Measurements from ENCODE around the gene THSD7B.
"Not testable (repeated sequence)": the region's sequence is repeated elsewhere in the genome, so short reads cannot be mapped to it uniquely, and the experiment has no call there.

Gene THSD7B

DNA sequence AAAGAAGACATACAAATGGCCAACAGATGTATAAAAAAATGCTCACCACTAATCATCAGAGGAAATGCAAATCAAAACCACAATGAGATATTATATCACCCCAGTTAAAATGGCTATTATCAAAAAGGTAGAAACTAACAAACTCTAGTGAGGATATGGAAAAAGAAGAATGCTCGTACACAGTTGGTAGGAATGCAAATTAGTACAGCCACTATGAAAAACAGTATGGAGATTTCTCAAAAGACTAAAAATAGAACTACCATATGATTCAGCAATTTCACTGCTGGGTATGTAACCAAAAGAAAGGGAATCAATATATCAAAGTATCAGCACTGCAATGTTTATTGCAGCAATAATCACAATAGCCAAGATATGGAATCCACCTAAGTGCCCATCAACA is 679.6 kb downstream of the THSD7B start:
- no peak for DNase-seq

DNA sequence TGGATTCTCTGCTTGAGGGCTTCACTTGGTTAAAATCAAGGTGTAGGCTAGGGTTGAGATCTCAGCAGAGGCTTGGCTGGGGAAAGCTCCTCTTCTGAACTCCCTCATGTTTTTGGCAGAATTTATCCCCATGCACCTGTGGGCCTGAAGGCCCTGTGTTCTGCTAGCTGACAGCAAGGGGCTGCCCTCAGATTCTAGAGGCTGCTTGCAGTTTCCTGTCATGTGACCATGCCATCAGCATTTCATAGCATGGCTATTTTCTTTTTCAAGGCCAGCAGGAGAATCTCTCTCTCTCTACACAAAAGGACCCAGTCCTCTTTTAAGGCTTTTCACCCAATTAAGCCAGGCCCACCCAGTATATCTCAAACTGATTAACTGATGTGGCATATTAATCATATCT is 684.1 kb downstream of the THSD7B start:
- DNase-seq: no peak

DNA sequence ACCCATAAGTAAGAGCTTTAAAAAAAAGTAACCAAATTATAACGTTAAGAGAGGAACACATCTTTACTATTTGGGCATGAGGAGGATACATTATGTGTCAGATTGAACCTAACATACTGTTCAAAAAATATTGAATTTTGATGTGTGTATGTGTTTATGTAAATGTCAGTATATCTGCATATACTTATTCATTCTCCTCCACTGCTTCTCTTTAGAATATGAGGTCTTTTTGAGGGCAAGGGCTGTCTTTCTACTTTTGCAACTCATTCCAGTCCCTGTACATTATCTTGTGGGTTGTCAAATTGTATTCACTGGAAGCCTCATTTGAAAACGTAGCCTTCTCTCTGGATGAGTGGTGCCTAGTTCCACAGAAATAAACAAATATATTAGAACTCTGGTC is 689.5 kb downstream of the THSD7B start:
- DNase-seq: no peak

DNA sequence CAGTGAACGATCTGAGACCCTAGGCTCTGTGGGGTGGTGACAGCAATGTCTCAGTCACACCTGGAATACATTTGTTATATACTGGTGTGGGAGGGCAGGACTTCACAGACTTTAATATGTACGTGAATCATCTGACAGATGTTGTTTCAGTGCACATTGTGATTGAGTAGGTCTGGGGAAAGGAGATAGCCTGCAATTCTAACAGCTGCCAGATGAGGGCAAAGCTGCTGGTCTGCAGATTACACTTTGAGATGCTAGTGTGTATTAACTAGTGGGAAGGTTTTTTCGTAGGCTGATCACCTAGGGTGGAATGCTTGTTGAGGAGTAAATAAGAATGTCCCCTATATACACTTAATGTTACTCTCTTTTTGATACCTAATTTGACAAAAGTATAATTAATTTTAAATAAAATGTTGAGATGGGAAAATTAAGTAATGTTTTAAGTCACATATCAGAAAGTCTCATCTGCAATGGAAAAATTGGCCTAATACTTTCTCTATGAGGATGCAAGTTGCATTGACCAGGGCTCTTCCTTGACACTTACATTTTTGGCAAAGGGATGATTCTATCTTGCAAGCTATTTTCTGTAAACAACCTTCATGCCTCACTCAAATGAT is 702.0 kb downstream of the THSD7B start:
- DNase-seq: peak; percentile 18 to 26

DNA sequence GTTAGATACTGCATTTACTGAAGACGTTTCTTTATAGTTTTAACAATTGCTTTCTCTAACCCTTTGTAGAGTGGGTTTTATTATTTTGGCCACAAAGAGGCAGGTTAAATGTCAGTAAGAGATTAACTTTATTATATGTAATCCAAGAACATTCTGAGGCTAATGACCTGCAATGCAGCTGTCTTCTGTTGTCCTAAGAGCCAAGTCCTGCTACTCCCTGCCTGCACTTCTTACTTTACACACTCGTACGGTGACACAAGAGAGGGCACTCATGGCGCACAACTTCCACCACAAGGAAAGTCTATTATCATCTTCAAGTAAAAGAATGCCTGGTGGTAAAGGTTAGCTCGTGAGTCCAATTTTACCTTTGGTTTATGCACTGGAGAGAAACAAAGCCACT is 727.9 kb downstream of the THSD7B start:
- DNase-seq: no peak

DNA sequence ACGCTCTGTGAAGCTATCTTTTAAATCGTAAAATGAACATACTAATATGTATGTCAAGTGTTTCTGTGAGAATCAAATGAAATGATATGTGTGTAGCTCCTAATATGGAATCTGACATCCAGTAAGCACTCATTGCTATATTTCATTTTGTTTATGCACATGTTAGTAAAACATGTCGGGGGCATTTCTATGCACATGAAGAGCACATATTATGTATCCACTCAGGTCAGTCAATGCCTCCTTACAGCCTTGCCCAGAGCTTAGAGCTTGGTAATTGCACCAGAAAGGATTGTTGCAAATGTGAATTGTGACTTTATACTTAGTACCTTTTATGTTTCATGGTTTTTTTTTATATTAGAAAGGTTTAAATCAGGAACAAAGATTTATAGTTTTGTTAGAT is 735.3 kb downstream of the THSD7B start:
- no peak for DNase-seq

DNA sequence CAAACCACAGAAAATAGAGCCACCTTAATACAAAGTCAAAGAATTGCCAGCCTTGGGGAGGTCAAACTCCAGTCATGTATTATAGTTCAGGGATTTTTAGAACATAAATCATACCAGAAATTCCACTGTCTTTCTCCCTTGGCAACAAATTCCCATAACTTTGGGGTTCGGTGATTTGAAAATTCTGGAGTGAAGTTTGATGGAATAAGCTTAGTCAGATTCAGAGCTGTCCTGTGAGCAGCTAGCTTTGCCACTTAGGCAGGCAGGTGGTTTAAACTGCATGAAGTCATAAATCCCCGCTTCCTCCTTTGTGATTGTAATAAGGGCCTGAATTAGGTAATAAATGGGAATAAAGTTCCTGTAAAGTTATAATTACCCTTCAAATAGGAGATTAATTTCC is 741.9 kb downstream of the THSD7B start:
- DNase-seq: no peak

DNA sequence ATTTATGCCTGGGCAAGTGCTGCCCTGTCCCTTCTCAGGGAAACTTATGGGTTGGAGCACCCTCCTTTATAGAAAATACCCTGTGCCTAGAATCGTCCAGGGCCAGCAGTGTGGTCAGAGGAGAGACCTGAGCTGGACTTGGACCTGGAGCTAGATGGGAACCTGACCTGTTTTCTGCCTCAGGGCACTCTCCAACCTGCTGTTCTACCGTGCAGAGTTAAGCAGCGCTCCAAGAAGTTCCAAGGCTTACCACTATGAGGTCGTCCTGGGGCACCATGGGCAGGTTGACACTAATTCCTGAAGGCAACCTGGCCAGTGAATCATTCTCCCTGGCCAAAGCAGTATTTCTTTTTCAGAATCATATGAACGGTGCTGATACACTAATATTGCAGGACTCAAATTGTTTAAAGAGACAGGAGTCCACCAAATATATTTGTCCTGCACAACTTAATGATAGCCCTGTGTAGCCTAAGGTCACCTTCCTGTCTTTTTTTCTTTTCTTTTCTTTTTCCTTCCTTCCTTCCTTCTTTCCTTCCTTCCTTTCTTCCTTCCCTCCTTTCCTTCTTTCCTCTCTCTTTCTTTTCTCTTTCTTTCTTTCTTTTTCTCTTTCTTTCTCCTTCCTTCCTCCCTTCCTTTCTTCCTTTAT is 743.5 kb downstream of the THSD7B start:
- no peak for DNase-seq

DNA sequence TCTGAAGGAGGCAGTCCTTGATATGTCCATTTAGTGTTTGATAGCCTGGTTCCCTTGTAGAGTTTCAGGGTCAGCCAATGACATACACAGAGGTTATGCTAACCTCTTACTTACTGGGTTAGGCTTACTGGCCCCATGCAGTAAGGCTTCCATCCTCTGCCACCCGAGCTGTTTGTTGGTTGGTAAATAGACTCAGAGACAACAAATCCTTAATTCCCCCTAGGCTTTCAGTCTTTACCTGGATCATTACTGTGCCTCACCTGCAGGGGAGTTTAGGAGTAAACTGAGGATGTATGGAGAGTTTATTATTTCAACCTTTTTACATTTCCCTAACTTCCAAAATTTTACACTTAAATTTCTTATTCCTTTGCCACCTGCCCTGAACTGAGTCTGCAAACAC is 746.2 kb downstream of the THSD7B start:
- DNase-seq: no peak

DNA sequence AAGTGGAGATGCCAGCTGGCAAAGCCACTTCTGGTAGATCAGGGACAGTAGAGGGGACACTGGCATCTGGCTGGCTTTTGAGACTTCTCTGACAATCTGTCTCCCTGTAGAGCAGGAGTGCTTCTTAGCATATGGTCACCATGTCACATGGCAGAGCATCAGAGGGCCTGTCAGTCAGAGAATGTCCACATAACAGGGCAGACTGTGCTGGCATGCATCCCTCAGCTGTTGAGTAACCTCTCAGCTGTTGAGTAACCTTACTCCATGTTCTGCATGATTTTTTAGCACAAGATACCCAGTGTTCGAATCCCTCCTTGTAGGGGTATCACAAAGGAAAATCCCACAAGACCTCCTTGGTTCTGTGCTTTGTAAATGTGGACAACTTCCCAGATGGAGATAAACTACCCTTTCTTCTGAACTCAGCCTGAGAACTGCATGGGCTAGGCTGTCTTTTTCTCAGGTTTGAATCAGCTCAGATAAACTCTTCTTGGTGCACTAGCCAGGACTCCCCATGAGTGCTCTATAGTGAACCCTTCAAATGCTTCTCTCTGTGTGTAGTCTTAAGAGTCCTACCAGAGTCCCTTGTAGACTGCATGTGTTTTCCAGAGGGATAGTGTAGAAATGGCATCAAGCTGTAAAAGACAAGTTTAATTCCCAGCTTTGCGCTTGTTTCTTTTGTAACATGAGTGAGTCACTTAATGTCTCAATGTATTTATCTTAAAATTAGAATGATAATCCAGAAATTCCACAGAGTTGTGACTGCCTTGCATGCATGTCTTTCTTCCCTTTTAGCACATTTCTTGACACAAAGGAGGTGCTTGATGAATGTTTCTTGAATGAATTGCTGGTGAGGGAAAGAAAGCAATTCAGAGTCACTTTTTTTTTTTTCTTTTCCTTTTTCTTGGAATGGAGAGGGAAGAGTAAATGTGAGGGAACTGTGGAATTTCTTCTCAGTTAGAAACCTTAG is 756.6 kb downstream of the THSD7B start:
- no peak for DNase-seq

DNA sequence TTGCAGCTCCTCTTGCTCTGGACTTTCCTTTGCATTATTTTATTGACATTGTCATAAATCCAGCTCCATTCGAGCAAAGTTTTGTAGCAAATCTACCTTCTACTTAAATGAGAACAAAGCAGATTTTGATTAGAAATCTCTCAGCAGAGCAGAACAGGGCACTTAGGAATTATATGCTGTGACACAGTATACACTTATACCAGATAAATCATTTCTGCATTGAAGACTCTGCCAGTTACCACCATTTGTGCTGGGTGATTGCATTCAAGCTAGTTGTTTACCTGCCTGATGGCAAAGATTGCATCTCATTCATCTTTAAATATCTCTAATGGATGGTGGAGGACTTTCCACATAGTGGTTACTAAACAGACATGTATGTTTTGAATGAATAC is 757.3 kb downstream of the THSD7B start:
- no peak for DNase-seq

DNA sequence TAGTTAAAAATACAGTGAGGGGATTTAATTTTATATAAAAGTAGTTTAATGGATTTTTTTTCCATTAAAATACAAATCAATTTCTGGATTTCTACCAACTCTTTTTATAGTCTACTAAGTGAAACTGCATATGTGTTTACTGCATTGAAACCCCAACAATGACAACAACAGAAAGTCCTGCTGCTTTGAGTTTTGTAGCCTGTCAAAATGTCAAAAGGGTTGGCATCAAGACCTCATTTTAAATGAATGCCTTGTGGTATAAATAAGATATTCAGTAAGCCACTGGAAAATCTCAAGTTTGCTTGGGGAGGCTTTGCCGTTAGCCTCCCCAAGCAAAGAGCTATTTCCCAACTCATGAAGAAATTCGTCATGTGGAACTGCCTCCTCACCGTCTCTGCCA is 758.6 kb downstream of the THSD7B start:
- no peak for DNase-seq

DNA sequence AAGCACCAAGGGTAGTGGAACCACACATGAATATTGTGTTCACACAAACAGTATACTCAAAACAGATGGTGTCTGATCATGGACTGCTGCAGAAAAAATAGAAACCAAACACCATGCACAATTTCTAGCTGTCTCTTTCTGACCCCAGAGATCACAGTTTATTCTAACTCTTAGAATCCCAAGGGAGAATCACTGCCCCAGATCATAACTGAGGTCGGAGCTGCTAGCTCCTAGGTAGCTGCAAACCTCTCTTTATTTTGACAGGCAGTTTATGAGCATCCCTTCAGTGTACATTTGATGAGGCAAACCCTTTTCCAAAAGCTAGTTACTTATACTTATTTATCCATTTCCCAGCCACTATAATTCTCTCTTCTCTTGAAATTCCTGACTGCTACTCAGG is 759.8 kb downstream of the THSD7B start:
- DNase-seq: no peak

DNA sequence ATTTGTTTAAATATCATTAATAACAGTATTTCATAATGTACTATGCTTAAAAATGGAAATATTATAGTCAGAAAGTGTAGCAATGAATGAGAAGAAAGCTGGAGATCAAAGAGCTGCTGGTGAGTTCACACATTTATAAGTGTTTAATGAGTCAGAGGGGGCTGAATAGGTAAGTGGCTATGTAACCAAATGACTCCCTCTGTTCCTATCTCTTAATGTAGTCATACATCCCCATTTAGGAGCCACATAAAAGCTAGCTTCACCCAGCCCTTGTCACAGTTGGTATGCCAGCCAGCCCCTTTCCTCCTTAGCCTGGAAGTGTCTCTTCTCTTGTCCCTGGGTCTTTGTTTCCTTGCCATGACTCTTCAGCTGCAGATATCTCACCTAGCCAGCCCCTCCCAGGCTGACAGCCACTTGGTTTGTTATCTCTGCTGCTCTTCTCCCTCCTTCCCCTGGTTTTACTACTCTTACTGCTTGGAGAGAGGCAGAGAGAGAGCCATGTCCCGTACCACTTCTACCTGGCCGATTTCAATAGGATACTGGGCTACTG is 760.4 kb downstream of the THSD7B start:
- no peak for DNase-seq

DNA sequence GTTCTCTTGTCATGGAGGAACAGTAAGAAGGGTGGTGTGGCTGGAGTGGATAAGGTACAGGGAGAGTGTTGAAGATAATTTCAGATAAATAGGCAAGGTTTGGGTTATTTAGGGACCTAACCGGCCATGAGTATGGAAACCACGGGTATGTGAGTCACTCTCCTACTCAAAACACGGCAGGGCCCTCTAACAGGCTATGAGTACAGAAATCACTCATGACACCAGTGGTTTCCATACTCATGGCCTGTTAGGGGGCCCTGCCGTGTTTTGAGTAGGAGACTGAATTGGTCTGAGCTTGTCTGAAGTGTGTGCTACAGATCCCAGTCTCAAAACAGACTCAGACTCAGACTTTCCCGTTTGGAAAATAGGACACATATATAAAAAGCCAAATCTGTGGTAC is 770.6 kb downstream of the THSD7B start:
- DNase-seq: no peak

DNA sequence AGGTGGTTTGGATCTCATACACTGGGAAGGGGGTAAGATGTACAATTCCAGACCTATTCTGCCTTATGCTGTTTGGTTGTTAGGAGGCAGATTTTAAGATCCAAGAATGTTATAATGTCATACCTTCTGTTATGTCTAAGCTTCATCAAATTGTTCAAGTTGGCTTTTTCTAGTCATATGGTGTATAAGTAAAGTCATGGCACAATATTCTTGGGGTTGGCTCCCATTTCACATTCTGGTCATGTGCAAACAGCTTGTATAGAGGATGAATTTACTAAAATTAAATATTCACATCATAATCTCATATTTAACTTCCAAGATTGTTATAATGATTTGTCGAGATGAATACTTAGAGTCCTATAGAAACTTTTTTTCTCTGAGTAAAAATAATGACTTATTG is 774.0 kb downstream of the THSD7B start:
- DNase-seq: no peak

DNA sequence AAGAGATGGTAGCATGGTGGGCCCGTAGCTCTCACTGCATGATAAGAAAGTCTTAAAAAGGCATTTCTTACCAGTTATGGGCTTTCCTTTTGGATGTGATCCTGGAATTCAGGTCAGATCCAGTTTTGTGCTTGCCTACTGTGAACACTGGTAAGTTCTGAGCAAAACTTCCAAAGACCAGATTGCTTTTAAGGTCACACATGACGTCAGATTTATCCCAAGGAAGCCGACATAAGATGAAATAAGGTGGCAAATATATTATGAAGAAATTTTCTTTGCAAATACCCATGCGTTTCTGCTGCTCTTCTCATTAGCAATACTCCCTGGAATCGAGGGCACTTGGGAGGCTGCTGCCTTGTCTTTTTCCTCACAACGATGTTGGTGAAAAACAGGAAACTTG is 782.5 kb downstream of the THSD7B start:
- DNase-seq: no peak

DNA sequence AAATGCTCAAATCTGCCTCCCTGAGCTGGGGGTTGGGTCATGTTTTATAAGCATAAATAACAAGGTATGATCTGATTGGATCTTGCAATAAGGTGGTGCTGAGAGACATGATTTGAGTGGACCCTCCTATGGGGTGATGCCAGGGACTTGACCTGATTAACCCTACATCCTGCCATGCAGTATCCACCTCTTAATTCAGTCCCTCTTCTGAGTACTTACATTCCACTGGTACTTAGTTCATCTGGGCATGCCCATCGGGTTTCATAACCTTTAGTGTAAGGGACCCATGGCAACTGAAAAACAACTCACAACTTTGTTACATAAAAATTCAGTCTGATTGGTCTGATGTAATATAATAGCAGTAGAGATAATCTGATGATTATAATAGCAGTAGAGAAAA is 801.0 kb downstream of the THSD7B start:
- DNase-seq: no peak

DNA sequence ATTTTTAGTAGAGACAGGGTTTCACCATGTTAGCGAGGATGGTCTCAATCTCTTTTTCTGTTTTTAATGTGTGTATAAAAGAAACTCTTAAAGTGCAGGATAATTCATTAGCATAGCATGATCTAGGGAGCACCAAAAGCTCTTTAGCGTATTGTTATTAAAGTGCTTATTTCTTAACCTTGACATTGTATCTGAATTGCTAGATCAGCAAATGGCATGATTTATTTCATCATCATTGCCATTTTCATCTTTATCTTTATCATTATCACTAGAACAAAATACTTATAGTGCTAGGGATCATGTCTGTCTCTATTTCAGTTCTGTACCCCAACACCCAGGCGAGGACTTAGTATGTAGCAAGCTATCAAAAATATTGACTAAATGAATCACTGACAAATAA is 805.1 kb downstream of the THSD7B start:
- no peak for DNase-seq

DNA sequence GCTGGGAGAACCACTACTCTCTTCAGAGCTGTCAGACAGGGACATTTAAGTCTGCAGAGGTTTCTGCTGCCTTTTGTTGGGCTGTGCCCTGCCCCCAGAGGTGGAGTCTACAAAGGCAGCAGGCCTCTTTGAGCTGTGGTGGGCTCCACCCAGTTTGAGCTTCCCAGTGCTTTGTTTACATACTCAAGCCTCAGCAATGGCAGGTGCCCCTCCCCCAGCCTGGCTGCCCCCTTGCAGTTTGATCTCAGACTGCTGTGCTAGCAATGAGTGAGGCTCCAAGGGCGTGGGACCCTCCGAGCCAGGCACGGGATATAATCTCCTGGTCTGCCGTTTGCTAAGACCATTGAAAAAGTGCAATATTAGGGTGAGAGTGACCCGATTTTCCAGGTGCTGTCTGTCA is 822.5 kb downstream of the THSD7B start:
- not testable (repeated sequence) for DNase-seq

DNA sequence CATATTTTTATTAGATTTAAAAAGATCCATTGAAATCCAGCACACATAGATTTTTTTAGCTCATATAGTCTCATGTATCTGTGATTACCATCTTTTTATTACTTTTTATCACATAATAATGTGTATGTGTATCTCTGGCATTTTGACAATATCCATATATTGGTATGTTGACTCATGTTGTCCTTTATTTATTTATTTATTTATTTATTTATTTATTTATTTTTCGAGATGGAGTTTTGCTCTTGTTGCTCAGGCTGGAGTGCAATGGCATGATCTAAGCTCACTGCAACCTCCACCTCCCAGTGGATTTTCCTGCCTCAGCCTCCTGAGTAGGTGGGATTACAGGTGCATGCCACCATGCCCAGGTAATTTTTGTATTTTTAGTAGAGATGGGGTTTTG is 823.2 kb downstream of the THSD7B start:
- DNase-seq: not testable (repeated sequence)

DNA sequence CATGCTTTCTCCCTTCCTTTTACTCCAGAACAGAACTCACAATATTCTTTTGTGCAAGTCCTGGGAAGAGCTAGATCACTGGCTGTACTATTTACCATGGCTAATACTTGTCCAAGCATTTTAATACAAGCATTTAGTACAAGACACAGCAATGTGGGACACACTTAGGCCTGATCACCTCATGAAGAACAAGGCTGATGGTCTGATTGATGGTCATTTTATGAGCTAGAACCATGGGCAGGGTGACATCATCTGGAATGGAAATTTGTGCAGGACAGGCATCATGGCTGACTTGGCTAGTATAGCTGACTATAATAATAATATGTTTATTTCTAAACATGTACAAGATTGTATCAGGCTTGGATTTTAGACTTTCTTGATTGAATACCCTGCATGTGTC is 824.8 kb downstream of the THSD7B start:
- DNase-seq: no peak

DNA sequence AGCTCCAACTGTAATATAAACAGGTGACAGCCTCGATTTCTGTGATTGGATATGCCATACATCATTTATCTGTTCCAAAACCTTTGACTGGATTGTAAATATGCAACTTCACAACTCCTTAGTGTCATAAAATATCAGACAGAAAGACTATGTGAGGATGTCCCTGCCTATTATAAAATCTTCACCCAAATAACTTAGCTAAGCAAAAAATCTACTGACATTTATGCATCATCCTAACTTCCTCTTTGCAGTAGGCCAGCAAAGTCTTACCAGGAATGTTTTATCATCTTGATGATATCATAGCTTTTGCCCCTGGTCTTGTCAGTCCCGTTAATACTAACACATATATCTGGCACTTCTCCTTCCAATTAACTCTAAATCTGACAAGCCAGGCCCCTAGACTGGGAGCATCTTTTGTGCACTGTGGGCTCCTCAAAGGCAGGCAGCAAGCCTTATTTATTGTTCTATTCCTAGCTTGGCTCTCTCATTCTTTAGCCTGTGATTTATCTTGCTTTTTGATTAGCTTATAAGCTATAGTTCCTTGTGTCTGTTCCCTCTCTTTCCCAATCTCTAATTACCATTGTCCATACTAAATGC is 842.5 kb downstream of the THSD7B start:
- no peak for DNase-seq
